ENCODE data around the gene GMNN.
"Not testable (repeated sequence)": the region's sequence is repeated elsewhere in the genome, so short reads cannot be mapped to it uniquely, and the experiment has no call there.

GMNN gene

GRCh38 chr6:24755279-24755678 lies 19.5 kb upstream of the GMNN start:
- no peak for DNase-seq (ENCODE audit: low spot score)
- no peak for TF ChIP-seq CTCF (IDR thresholded peaks at IDR 0.05; ENCODE audit: extremely low read depth, missing control alignments)

- TF ChIP-seq CTCF (IDR thresholded peaks at IDR 0.05; ENCODE audit: extremely low read depth, missing control alignments): no peak
- DNase-seq (ENCODE audit: low spot score): no peak
These were observed 17.1 kb upstream of the GMNN start for GRCh38 chr6:24757611-24758010.

GRCh38 chr6:24759718-24760117 lies 15.0 kb upstream of the GMNN start:
- no peak for DNase-seq (ENCODE audit: low spot score)
- TF ChIP-seq CTCF (IDR thresholded peaks at IDR 0.05; ENCODE audit: extremely low read depth, missing control alignments): no peak

- TF ChIP-seq CTCF (IDR thresholded peaks at IDR 0.05; ENCODE audit: extremely low read depth, missing control alignments): no peak
- no peak for DNase-seq (ENCODE audit: low spot score)
These were observed 14.5 kb upstream of the GMNN start for GRCh38 chr6:24760210-24760609.

GRCh38 chr6:24761193-24761835 lies 13.4 kb upstream of the GMNN start:
- no peak for TF ChIP-seq CTCF (IDR thresholded peaks at IDR 0.05; ENCODE audit: extremely low read depth, missing control alignments)
- DNase-seq (ENCODE audit: low spot score): no peak

GRCh38 chr6:24761851-24762250 lies 12.9 kb upstream of the GMNN start:
- no peak for DNase-seq (ENCODE audit: low spot score)
- no peak for TF ChIP-seq CTCF (IDR thresholded peaks at IDR 0.05; ENCODE audit: extremely low read depth, missing control alignments)

GRCh38 chr6:24763578-24763977 lies 11.2 kb upstream of the GMNN start:
- TF ChIP-seq CTCF (IDR thresholded peaks at IDR 0.05; ENCODE audit: extremely low read depth, missing control alignments): no peak
- no peak for DNase-seq (ENCODE audit: low spot score)

GRCh38 chr6:24764833-24765828 lies 9.6 kb upstream of the GMNN start:
- DNase-seq (ENCODE audit: low spot score): not testable (repeated sequence)

- not testable (repeated sequence) for DNase-seq (ENCODE audit: low spot score)
These were observed 8.8 kb upstream of the GMNN start for GRCh38 chr6:24765968-24766367.
